Type B pancreatic cell (in vitro differentiated cells): ENCODE measurements around the gene HSPA9. TPM values are rescaled to one million over a fixed set of nuclear protein-coding genes. Genes with fewer than 3 reads are reported as not detected.
A peak's percentile ranks its signal among the peaks of the same experiment; 100 is the strongest.

Experiments used
- DNase-seq: peaks from one replicate; pipeline ENCODE4 v3.0.0; 2021; ENCODE audit warnings: mixed read lengths; ENCODE audit not compliant: unreplicated experiment; ENCODE audit errors: extremely low spot score
- H3K27ac Mint-ChIP-seq: 2 replicates; pipeline ENCODE4 v1.8.0; 2021; ENCODE audit warnings: mild to moderate bottlenecking, mixed read lengths
- H3K27me3 Mint-ChIP-seq: 2 replicates; pipeline ENCODE4 v1.8.0; 2021; ENCODE audit warnings: mixed read lengths
- H3K36me3 Mint-ChIP-seq: 2 replicates; pipeline ENCODE4 v1.8.0; 2021; ENCODE audit warnings: mixed read lengths
- H3K4me1 Mint-ChIP-seq: one replicate; pipeline ENCODE4 v1.8.0; 2021; ENCODE audit warnings: mixed read lengths; ENCODE audit not compliant: unreplicated experiment
- H3K4me3 Mint-ChIP-seq: 2 replicates; pipeline ENCODE4 v1.8.0; 2021; ENCODE audit warnings: mild to moderate bottlenecking, mixed read lengths
- H3K9me3 Mint-ChIP-seq: 2 replicates; pipeline ENCODE4 v1.8.0; 2021; ENCODE audit warnings: mixed read lengths
- total RNA-seq: library from RNA; stranded (reverse); gene quantifications from 2 replicates; pipeline ENCODE4 v1.2.1, GENCODE V29; 2021; ENCODE audit warnings: low replicate concordance
- TF ChIP-seq, protein P1 (sequence below): fragments of 200-600 bp; sonication (generic); conservative IDR thresholded peaks from 2 replicates; pipeline ENCODE4 v1.5.0; 2021; ENCODE audit warnings: antibody characterized with exemption, mild to moderate bottlenecking

HSPA9 gene
- total RNA-seq, 1 donor from 2014 or later, result 238 TPM

DNA sequence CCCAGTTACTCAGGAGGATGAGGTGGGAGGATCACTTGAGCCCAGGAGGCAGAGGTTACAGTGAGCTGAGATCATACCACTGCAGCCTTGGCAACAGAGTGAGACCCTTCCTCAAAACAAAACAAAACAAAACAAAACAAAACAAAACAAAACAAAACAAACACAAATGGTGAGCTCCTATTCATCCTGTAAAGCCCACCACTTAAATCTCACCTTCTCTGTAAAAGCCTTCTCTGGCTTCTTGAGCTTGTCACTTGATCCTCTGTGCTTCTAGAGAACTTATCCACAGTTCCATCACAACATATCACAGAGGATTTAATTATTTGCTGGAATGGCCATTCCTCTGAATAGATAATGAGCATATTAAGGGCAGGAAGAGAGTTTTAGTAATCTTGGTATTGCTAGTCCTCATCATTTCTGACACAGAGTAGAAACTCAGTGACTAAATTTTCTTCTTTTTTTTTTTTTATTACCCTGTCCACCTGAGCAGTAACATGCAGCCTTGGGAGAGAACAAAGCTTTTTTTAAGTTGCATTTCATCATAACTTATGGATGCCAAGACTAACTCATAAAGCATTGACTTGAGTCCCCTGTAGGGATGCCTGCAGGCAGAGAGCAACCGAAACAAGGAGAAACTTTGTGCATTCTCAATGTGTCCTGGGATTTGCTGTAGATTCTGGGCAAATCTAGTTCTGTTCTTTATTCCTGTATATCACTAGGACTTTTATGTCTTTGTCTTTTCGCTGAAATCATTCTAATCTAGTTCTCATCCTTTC is 13.0 kb upstream of the HSPA9 start:
- Mint-ChIP-seq H3K27ac (no peak overlapping the region), H3K4me1 (peaks cover 17% of the 10 kb centered on the region), H3K9me3 (no peaks in the 10 kb centered on the region), H3K4me3 (no peak overlapping the region), H3K36me3 (no peaks in the 10 kb centered on the region), H3K27me3 (no peaks in the 10 kb centered on the region)
- TF ChIP-seq, protein P1, sequence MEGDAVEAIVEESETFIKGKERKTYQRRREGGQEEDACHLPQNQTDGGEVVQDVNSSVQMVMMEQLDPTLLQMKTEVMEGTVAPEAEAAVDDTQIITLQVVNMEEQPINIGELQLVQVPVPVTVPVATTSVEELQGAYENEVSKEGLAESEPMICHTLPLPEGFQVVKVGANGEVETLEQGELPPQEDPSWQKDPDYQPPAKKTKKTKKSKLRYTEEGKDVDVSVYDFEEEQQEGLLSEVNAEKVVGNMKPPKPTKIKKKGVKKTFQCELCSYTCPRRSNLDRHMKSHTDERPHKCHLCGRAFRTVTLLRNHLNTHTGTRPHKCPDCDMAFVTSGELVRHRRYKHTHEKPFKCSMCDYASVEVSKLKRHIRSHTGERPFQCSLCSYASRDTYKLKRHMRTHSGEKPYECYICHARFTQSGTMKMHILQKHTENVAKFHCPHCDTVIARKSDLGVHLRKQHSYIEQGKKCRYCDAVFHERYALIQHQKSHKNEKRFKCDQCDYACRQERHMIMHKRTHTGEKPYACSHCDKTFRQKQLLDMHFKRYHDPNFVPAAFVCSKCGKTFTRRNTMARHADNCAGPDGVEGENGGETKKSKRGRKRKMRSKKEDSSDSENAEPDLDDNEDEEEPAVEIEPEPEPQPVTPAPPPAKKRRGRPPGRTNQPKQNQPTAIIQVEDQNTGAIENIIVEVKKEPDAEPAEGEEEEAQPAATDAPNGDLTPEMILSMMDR, result no peak
- no peak for DNase-seq

DNA sequence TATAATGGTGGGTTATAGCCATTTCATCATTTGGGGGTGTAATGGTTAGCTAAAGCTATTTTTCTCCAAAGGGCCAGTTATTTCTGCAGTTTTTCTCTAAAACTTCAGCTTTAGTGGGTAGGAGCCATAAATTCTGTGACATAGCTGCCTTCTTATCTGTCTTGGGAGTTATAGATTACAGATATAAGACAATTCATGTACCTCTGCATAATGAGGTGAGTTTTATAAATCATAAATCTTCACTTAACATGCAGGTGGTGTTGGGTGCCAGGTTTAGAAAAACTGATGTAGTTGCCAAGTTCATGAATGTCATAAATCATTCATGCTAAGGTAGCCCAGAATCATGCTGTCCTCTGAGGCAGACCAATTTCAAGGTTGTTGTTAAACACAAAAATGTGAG is 10.0 kb upstream of the HSPA9 start:
- Mint-ChIP-seq H3K36me3 (no peaks in the 10 kb centered on the region), H3K27me3 (no peaks in the 10 kb centered on the region), H3K27ac (no peak overlapping the region), H3K4me1 (peaks cover 17% of the 10 kb centered on the region), H3K9me3 (no peaks in the 10 kb centered on the region), H3K4me3 (no peak overlapping the region)
- TF ChIP-seq, protein P1, result no peak
- DNase-seq, result no peak

DNA sequence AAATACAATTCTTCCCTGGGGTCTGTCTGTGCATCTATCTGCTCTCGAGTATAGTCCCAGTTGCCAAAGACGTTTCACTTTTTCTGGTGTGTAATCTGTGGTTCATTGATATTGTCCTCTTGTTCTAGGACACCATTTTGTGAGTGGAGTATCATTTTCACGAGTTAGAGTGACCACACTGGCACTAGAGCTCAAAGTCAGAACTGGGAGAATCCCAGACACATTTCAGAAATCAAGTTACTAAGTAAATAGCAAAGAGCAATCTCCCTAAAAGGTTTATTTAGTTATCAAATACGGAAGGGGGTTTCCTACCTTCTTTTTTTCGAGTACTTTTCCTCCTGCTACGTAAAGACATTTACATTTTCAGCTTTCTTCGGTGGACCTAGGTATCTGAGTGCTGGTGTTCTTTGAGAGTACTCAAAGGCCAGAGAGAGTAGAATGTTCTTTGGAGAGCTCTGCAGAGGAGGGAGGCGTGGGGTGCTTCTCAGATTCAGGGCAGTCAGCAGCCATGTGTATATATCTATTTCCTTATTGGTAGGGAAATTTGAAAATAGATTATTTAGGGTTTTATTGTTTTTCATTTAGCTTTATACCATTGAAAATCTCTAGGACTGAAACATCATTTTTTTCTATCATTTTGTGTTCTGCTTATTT is 8.9 kb upstream of the HSPA9 start:
- H3K9me3 Mint-ChIP-seq, result no peaks in the 10 kb centered on the region
- DNase-seq, result no peak
- H3K4me1 Mint-ChIP-seq, result peaks cover 21% of the 10 kb centered on the region
- H3K36me3 Mint-ChIP-seq, result no peaks in the 10 kb centered on the region
- no peak overlapping the region for H3K4me3 Mint-ChIP-seq
- no peak overlapping the region for H3K27ac Mint-ChIP-seq
- TF ChIP-seq, protein P1, result no peak
- no peaks in the 10 kb centered on the region for H3K27me3 Mint-ChIP-seq

DNA sequence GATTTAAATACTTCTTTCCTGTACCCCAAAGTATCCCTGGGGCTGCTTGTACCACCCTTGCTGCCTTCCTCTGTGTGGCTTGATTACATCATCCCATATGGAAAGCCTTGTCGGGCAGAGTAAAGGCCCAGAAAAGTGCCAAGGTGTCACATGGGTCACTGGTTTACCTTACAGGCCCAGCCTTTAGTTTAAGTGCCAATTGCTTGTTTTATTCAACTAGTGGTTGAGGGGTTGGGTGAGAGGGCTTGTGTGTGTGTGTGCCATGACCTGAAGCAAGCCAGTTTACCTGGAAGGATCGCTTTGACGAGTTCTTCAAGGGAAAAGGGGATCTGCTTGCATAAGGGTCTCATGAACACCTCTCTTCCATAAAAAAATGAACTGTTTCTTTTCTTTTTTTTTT is 7.8 kb upstream of the HSPA9 start:
- TF ChIP-seq, protein P1, result no peak
- no peaks in the 10 kb centered on the region for H3K36me3 Mint-ChIP-seq
- H3K4me3 Mint-ChIP-seq, result no peak overlapping the region
- no peaks in the 10 kb centered on the region for H3K27me3 Mint-ChIP-seq
- no peak for DNase-seq
- H3K27ac Mint-ChIP-seq, result no peak overlapping the region
- peaks cover 21% of the 10 kb centered on the region for H3K4me1 Mint-ChIP-seq
- H3K9me3 Mint-ChIP-seq, result no peaks in the 10 kb centered on the region

DNA sequence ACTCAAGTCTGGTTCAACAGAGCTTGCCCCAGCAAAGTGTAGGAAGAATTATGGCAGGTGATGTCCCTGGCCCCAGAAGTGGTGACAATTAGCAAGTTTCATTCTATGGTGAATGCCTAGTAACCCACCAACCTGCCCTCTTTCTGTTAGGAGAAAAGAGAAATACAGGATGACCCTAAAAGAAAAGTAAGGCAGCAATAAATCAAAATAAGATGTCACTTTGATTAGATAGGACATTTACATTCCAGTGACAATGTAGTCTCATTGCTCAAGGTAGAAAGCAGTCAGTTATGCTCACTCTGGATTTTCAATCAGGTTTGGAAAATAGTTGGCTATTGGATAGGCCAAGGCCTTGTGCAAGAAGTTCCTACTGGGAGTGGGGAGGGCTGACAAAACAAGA is 5.6 kb upstream of the HSPA9 start:
- no peak for DNase-seq
- peaks cover 3% of the 10 kb centered on the region for H3K9me3 Mint-ChIP-seq
- H3K36me3 Mint-ChIP-seq, result peaks cover 3% of the 10 kb centered on the region
- H3K4me1 Mint-ChIP-seq, result peaks cover 24% of the 10 kb centered on the region
- H3K27ac Mint-ChIP-seq, result no peak overlapping the region
- no peaks in the 10 kb centered on the region for H3K27me3 Mint-ChIP-seq
- peak overlapping the region; percentile 15 for H3K4me3 Mint-ChIP-seq
- TF ChIP-seq, protein P1, result no peak
